GM12892 (cell line): Measurements from ENCODE around the gene OSBPL3.

ENCODE experiments used
- POLR2A ChIP-seq: IDR thresholded peaks from 2 replicates; pipeline ENCODE4 v1.6.1; 2011; ENCODE audit warnings: low read depth, low read length, control low read depth
- POLR2AphosphoS5 ChIP-seq: IDR thresholded peaks from 2 replicates; pipeline ENCODE4 v1.6.1; 2011; ENCODE audit warnings: low read depth, low read length, control low read depth

DNA sequence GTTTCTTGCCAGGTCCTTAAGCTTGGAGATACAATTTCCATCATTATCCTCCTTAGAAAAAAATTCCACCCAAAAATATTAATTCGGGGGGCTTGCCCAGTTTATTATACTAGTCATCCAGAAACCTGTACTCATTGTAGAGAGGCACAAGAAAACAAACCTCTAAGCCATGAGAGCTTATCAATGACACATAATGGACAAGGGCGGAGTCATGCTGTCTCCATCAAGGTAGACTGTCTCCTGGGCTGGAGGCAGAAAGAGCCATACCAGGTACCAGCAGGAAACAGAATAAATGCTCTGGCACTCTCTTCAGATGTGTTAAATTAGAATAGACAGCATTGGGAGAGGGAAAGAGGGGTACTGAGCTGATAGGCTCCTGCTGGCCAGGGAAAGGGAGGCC lies 153.0 kb downstream of the OSBPL3 start:
- TF ChIP-seq POLR2A (no peak), POLR2AphosphoS5 (no peak)
